ENCODE results near the gene FAM171A1.

GRCh38 chr10:15353471-15354017 is 17.5 kb downstream of the FAM171A1 start:
- TF ChIP-seq GATA3 (IDR thresholded peaks at IDR 0.05; ENCODE audit: low read depth, low read length), result no peak
- no peak for TF ChIP-seq GATA2 (IDR thresholded peaks at IDR 0.05; ENCODE audit: low read depth, low read length)
